Muscle of back (tissue), 13 donors: Measurements from ENCODE around the gene GTF3A. TPM values are rescaled to one million over a fixed set of nuclear protein-coding genes. Genes with fewer than 3 reads are reported as not detected.
A peak's percentile ranks its signal among the peaks of the same experiment; 100 is the strongest.
"Not testable (repeated sequence)": the region's sequence is repeated elsewhere in the genome, so short reads cannot be mapped to it uniquely, and the experiment has no call there.

Experiments used
- DNase-seq, 3 donors: peaks; one replicate each; pipeline versions ENCODE4 v3.0.0 to v3.0.0-alpha.2; 2013
- long read RNA-seq, 9 donors: transcript quantifications; one replicate each; lab custom pipeline, GENCODE V29; 2026
- polyA plus RNA-seq, 10 donors: library from polyadenylated mRNA; unstranded; fragments of 120-200 nt; gene quantifications; one replicate each; pipeline ENCODE4 v1.2.1, GENCODE V29; 2013; ENCODE audit not compliant: insufficient read length in 10 of 10

Gene GTF3A
- polyA plus RNA-seq, result 100 to 1,000 TPM; 138 to 182 (median 172) TPM
- long read RNA-seq, donor 1, transcript GTF3A-201 (9 exons, 1,383 nt), result major isoform, 36 of 51 reads
- long read RNA-seq, donor 1, transcript GTF3A-207 (3 exons, 829 nt), result minor isoform, 5 of 51 reads
- long read RNA-seq, donor 1, partial matches to known transcripts, result 8 of 51 reads
- long read RNA-seq, donor 1, other reads (novel, unspliced or antisense), result 0 of 51 reads
- long read RNA-seq, donor 2, transcript GTF3A-201 (9 exons, 1,383 nt), result major isoform, 32 of 47 reads
- long read RNA-seq, donor 2, transcript GTF3A-207 (3 exons, 829 nt), result minor isoform, 6 of 47 reads
- long read RNA-seq, donor 2, partial matches to known transcripts, result 9 of 47 reads
- long read RNA-seq, donor 2, other reads (novel, unspliced or antisense), result 0 of 47 reads
- long read RNA-seq, donor 3, result 0 reads
- long read RNA-seq, donor 4, transcript GTF3A-207 (3 exons, 829 nt), result minor isoform, 7 of 37 reads
- long read RNA-seq, donor 4, transcript GTF3A-201 (9 exons, 1,383 nt), result major isoform, 23 of 37 reads
- long read RNA-seq, donor 4, partial matches to known transcripts, result 6 of 37 reads
- long read RNA-seq, donor 4, other reads (novel, unspliced or antisense), result 0 of 37 reads
- long read RNA-seq, donor 5, transcript GTF3A-201 (9 exons, 1,383 nt), result major isoform, 42 of 165 reads
- long read RNA-seq, donor 5, partial matches to known transcripts, result 79 of 165 reads
- long read RNA-seq, donor 5, other reads (novel, unspliced or antisense), result 37 of 165 reads
- long read RNA-seq, donor 6, transcript GTF3A-207 (3 exons, 829 nt), result minor isoform, 9 of 174 reads
- long read RNA-seq, donor 6, transcript GTF3A-201 (9 exons, 1,383 nt), result major isoform, 45 of 174 reads
- long read RNA-seq, donor 6, partial matches to known transcripts, result 110 of 174 reads
- long read RNA-seq, donor 6, other reads (novel, unspliced or antisense), result 7 of 174 reads
- long read RNA-seq, donor 7, transcript GTF3A-207 (3 exons, 829 nt), result minor isoform, 5 of 47 reads
- long read RNA-seq, donor 7, transcript GTF3A-201 (9 exons, 1,383 nt), result major isoform, 29 of 47 reads
- long read RNA-seq, donor 7, partial matches to known transcripts, result 11 of 47 reads
- long read RNA-seq, donor 7, other reads (novel, unspliced or antisense), result 0 of 47 reads
- long read RNA-seq, donor 8, transcript GTF3A-201 (9 exons, 1,383 nt), result major isoform, 26 of 75 reads
- long read RNA-seq, donor 8, partial matches to known transcripts, result 35 of 75 reads
- long read RNA-seq, donor 8, other reads (novel, unspliced or antisense), result 10 of 75 reads
- long read RNA-seq, donor 9, transcript GTF3A-201 (9 exons, 1,383 nt), result major isoform, 8 of 12 reads
- long read RNA-seq, donor 9, partial matches to known transcripts, result 0 of 12 reads
- long read RNA-seq, donor 9, other reads (novel, unspliced or antisense), result 0 of 12 reads

DNA sequence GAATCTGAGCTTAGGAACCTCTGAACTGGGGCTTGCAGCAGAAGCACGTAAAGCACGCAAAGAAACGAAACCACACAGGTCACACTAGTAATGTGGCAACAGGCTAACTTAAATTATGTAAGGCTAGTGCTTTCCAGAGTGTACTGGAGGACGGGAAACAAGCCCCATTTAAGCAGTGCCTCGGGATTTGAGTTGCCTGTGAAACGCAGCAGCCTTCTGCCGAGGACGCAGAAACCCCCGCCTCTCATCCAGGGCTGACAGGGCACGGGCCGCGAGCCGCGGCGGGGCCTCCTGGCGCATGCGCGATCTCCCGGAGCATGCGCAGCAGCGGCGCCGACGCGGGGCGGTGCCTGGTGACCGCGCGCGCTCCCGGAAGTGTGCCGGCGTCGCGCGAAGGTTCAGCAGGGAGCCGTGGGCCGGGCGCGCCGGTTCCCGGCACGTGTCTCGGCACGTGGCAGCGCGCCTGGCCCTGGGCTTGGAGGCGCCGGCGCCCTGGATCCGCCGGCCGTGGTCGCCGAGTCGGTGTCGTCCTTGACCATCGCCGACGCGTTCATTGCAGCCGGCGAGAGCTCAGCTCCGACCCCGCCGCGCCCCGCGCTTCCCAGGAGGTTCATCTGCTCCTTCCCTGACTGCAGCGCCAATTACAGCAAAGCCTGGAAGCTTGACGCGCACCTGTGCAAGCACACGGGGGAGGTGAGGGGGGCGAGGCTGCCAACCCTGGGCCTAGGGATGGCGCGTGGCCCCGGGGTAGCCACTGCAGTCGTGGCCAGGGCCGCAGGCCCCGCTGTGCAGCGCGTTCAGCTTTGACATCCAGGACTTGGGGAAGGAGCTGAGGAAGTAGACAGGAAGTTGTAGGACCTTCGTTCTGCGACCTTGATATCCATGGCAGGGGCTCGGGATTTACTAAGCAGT lies at the start of gene GTF3A:
Gene GTF3A, plus strand, starts transcription at position 374 of the 912 bp plus-strand sequence.
- DNase-seq, result peak; percentile 89 to 96 (median 95)

DNA sequence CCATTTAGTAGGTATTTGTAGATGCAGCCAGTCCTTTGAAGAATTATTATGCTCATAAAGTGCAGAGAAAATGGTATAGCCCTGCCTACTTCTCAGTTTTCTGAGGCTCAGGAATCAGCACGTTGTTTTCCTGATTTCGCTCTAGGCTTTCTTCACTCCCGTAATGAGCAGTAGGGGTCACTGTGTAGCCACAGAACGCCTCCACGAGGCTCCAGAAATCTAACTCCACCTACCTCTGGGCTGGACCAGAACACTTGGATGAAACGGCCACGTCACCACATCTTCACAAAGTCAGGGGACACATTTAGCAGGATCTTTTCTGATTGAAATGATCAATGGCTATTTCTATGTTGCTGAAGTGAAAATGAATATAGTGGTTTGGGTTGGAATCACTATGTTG lies 49.8 kb upstream of the GTF3A start:
- DNase-seq, result peak; percentile 66 to 84 (median 76)

DNA sequence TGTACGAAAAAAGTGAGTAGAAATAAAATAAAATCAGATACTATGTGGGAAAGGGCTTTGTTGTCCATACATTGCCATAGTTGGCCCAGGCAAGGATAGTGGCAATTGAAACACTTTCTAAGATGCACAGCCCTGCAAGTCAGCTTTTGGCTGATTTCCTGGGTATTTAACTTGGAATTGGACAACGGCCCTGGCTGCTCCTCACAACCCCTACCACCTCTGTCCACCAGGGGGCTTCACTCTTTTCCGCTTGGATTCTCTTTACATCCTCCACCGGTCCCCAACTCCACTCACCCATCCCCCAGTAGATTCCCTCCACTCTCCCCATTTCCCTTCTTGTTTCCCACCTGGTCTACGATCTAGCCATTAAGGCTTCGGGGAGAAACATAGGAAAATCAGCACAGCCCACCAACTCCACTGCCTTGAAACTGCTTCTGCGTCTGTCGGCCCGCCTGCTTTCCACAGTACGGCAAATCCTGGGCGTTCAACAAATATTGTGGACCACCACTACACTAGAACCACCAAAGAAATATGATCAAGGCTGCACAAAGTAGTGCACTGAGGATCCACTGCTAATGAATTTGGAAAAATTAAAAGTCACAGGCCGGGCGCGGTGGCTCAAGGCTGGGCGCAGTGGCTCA lies 48.6 kb upstream of the GTF3A start:
- peak; percentile 45 to 81 (median 72) for DNase-seq

DNA sequence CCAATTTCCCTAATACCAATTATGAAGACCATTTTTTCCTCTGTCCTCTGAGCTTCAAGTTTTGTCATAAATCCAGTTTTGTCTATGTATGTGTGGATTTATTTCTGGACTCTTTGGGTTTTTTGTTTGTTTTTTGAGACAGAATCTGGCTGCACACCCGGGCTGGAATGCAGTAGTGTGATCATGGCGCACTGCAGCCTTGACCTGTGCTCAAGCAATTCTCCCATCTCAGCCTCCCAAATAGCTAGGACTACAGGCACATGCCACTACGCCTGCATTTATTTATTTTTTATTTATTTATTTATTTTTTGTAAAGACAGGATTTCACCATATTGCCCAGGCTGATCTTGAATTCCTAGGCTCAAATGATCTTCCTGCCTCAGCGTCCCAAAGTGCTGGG lies 45.3 kb upstream of the GTF3A start:
- DNase-seq, result no peak

DNA sequence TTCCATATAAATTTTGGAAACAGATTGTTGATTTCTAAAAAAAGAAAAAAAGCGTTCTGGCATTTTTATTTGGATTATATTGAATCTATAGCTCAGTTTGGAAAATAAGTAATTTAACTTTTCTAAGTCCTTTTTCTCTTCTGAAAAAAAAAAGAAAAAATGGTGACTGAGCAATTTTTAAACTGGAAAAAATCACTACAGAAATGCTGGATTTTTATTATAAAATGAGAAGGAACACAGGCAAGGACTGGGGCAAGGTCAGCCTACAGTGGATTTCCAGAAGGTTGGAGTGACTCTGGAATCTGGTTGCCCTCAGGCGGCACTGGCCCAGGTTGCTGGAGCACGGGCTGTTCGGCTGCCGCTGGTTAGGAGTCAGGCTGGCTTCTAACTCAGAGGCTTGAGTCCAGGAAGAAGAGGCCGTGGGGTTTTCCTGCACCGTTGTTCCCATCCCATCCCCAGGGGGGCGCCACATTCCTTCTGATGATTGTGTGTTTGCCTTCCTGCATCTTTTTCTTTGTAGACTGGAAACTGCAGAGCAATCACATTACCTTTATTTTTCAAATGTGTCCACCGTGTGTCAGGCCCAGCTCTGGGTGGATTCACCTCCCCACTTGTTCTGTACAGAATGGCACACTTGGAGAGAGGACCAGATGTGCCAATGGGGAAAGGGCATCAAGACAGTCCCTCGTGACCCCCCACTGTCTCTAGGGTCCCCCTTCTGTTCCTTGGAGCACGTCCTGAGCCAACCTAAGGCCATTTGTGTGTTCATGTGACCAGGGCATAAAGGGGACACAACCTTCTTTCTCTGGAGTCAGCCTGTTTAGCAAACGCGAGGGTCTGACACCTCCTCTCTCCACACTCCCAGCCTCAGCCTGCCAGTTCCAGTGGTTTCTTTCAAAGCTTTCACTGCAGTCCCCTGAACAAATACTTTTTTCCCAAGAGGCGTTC lies 44.5 kb upstream of the GTF3A start:
- DNase-seq, result peak; percentile 14 to 67 (median 44)

DNA sequence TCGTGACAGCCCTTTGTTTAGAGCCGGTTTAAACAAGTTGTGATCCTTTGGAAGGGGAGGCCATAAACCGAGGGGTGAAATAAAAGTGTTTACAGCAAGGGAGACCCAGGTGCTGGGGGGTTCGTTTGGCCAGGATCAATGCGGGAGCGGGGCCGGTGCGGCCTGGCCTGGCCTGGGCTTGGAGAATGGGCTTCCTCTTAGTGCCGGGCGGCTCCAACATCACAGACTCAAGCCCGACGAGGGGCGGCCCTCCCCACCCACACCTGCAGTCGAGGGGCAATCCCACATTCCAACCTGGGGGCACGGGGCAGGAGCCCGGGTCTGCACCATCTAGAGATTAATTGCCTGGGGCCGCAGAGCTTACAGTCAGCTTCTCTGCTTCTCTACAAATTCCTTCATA lies 42.8 kb upstream of the GTF3A start:
- DNase-seq, result no peak

DNA sequence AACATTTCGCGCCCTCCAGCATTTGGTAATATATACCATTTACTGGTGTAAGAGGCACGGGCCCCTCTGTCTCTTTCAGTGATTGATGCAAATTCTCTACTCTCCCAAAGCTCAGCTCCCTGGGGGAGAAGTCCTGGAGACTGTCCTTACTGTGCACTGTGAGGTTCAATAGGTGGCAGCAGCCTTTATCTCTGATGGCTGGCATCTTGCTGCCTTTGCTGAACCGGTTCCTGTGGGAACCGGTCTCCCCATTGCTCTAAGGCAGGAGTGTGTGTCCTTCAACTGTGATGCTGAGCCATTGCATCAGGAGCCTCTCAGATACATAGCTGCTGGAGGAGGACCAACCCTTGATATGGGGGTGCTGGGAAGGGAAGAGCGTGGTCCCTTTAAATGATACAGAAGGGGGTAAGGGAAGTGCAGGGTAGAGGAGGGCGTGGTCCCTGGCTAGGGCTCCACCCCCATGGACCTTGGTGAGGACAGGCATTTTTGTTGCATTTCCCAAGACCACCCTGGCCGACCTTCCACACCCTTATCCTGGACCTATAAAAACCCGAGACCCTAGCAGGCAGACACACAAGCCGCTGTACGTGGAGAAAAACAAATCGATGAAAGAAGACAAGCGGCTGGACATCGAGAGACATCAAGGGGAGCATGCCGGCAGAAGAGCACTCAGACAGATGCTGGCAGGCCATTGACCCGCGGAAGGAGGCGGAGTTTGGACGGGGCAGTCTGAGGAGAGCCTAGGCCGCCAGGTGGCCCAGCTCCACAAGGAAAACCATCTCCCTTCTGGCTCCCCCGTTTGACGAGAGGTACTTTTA lies 41.1 kb upstream of the GTF3A start:
- no peak for DNase-seq

DNA sequence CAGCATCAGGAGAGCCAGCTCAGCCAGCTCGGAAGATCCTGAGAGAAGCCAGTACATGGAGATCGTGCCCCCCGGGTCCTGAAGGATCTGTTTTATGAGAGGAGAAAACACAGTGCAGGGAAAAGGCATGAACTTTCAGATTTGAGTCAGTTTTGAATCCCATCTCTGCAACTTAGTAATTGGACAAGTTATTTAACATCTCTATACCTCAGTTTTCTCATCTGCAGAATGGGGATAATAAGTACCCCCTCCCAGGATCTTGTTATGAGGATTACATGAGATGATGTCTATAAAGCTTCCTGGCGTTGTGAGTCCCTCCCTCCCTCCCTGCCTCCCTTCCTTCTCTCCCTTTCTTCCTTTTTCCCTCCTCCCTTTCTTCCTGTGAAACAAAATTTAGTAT lies 40.1 kb upstream of the GTF3A start:
- no peak for DNase-seq

DNA sequence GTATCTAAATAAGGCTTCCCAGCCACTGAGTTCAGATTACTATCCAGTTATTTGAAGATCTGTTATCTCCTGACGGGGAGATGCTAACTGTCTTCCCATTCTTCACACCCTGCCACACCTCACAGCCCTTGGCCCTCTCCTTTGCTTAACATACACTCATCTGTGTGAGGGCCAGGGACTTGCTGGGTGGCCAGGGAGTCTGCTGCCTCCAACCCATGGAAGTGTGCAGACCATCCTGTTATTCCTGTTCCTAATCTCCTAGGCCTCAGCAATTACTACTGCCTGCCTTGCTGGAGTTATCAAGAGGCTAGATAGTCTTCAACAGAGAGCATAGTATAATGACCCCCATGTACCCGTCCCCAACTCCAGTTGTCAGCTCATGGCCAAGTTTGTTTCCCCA lies 36.2 kb upstream of the GTF3A start:
- no peak for DNase-seq

DNA sequence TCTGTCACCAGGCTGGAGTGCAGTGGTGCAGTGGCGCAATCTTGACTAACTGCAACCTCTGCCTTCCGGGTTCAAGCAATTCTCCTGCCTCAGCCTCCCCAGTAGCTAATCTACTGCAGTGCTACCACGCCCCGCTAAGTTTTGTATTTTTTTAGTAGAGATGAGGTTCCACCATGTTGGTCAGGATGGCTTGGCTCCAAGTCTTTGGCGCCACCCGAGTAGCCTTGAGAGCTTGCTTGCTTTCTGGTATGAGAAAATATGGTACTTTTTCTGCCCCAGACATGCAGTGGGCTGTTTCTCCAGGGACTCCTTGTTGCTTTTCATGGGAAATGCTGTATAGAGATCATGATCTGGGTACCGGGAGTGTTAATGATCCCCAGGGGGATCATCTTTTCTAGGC lies 34.5 kb upstream of the GTF3A start:
- no peak for DNase-seq

DNA sequence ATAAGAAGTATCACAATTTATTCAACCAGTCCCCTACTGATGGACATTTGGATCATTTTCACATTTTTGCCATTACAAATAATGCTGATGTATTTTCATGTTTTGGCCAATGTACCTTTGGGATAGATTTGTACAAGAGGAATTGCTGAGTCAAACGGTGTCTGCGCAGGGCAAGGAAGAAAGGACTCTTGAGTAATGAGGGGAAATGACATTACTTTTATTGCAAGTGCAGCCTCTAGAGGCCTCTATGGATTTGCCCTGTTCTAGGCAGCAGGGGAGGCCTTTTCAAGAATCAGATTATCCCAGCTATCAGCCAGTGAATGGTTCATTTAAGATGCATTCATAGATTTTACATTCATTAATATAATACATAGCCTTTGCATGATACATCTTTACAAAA lies 32.9 kb upstream of the GTF3A start:
- DNase-seq, result no peak

DNA sequence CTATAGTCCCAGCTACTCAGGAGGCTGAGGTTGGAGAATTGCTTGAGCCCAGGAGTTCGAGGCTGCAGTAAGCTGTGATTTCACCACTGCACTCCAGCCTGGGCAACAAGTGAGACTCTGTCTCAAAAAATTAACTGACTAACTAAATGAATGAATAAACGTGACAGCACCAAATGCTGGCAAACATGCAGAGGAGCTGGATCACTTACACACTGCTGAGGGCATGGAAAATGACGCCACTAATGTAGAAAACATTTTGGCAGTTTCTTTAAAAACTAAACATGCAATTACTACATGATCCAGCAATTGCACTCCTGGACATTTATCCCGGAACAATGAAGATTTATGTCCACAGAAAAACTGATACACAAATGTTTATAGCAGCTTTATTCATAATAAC lies 31.3 kb upstream of the GTF3A start:
- DNase-seq, result no peak

DNA sequence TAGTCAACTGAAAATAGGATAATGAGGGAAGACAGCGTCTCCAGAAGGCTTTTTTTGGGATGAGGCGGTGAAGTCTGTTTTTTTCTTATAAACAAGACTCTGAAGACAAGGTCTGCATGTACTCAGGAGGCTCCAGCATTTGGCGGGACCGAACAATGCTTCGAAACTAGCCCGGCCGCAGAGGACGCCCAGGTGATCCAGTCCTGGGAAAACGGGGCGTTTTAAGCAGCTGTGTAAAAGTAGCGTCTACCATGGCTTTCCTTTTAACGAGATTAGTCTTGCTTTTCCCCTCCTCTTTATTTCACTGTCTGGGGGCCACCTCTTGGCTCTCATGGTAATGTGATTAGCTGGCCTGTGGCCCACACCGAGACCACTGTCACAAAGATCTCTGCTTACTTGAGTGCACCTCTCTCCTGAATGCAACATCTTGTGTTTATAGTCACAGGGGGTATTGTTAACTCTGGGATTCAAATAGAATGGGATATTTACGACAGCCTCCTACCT lies 29.4 kb upstream of the GTF3A start:
- no peak for DNase-seq

DNA sequence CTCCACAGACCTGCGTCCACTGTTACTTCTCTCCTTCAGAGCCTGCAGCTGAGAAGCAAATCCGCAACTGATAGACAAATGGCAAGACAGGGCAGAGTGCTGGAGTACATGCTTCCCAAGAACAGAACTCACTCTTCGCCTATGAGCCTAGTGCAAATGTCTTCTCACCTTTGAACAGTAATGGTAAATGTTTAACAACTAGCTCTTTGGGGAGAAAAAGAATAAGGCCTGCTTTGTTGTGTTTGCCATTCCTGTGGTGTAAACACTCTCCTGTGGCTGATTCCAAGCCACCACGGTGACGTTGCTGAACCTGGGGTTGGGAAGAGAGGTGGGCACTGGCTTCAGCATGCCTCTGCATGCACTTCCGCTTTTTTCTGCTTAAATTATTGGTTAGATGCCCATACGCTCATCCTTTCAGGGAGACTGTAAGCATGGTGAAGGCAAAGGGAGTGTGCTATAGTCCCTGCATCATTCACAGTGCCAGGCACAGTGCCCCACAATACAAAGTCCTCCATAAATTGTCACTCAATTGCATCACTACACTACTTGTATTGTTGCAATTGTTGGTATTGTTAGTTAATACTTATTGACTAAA lies 28.1 kb upstream of the GTF3A start:
- no peak for DNase-seq

DNA sequence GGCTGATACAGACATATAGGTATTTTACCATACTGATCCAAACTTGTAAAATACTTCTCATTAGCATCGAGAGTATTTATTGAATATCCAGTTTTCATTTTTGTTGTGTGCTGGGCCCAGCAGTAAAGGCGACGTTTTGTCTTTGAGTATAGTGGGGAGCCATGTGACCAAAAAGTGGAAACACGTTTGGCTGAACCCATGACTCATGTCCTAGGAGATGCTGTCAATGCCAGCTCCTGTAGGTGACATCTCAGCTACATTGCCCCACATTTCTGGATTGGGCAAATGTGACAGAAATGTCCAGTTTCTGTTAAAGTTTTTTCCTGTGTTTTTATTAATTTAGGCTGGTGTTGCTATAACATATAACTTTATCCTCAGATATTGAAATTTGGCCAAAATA lies 26.1 kb upstream of the GTF3A start:
- no peak for DNase-seq

DNA sequence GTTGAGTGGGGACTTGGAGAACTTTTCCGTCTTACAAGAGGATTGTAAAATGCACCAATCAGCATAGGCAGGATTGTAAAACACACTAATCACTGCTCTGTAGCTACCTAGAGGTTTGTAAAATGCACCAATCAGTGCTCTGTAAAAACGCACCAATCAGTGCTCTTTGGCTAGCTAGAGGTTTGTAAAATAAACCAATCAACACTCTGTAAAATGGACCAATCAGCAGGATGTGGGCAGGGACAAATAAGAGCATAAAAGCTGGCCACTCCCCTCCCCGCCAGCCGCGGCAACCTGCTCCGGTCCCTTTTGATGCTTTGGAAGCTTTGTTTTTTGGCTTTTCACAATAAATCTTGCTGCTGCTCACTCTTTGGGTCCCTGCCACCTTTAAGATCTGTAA lies 24.0 kb upstream of the GTF3A start:
- DNase-seq, result not testable (repeated sequence)

DNA sequence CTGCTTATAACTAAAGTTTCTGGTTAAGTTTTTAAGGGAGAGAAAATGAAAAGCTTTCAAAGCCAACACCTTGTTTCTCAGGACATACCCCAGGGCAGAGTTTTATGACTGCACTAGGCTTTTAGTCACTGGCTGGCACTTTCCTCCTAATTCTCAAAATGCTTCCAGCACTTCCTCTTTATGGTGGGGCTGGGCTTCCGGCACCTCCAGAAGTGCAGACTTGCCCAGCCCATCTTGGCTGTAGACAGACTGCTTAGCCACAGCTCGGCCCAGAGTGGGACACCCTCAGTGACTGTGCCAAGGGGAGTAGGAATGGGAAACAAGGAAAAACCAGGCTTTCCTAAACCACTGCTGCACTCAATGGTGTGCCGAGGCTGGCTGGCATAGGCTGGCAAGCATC lies 23.2 kb upstream of the GTF3A start:
- DNase-seq, result peak in 2 of 3 donors; percentile 10 to 28
